SKM-1 (cell line): Measurements from ENCODE around the gene NPR2.

Source experiments
- DNase-seq: peaks from one replicate; lab custom pipeline; 2025; ENCODE audit not compliant: unreplicated experiment; lab: John Stamatoyannopoulos, UW

NPR2 gene

GRCh38 chr9:35763181-35763580 lies 28.2 kb upstream of the NPR2 start:
- DNase-seq: no peak

- DNase-seq: no peak
These were observed 27.6 kb upstream of the NPR2 start for GRCh38 chr9:35763803-35764202.

- DNase-seq: no peak
These were observed 24.4 kb upstream of the NPR2 start for GRCh38 chr9:35766997-35767396.

- DNase-seq: no peak
These were observed 23.9 kb upstream of the NPR2 start for GRCh38 chr9:35767458-35767857.

GRCh38 chr9:35769763-35770162 lies 21.6 kb upstream of the NPR2 start:
- DNase-seq: no peak

GRCh38 chr9:35771075-35771433 lies 20.3 kb upstream of the NPR2 start:
- no peak for DNase-seq

GRCh38 chr9:35771534-35771933 lies 19.9 kb upstream of the NPR2 start:
- DNase-seq: no peak

GRCh38 chr9:35771943-35772342 lies 19.4 kb upstream of the NPR2 start:
- no peak for DNase-seq

GRCh38 chr9:35774907-35775635 lies 16.3 kb upstream of the NPR2 start:
- DNase-seq: peak; percentile 49

- DNase-seq: no peak
These were observed 15.4 kb upstream of the NPR2 start for GRCh38 chr9:35776018-35776417.

- no peak for DNase-seq
These were observed 12.9 kb upstream of the NPR2 start for GRCh38 chr9:35778496-35778895.

GRCh38 chr9:35781066-35781465 lies 10.3 kb upstream of the NPR2 start:
- no peak for DNase-seq

- DNase-seq: no peak
These were observed 8.0 kb upstream of the NPR2 start for GRCh38 chr9:35783418-35783817.

GRCh38 chr9:35789541-35789940 lies 1.9 kb upstream of the NPR2 start:
- DNase-seq: no peak

GRCh38 chr9:35790025-35790384 lies 1.4 kb upstream of the NPR2 start:
- no peak for DNase-seq

- peak; percentile 13 for DNase-seq
These were observed 750 bp upstream of the NPR2 start for GRCh38 chr9:35790385-35791296.

GRCh38 chr9:35792024-35792813 lies 828 bp downstream of the NPR2 start:
- no peak for DNase-seq

GRCh38 chr9:35792826-35793225 lies 1.4 kb downstream of the NPR2 start:
- DNase-seq: no peak

- DNase-seq: no peak
These were observed 2.1 kb downstream of the NPR2 start for GRCh38 chr9:35793461-35793860.

- no peak for DNase-seq
These were observed 4.3 kb downstream of the NPR2 start for GRCh38 chr9:35795695-35796094.

GRCh38 chr9:35797311-35798109 lies 6.1 kb downstream of the NPR2 start:
- no peak for DNase-seq
